ENCODE measurements around the gene HSPA12B. TPM values are rescaled to one million over a fixed set of nuclear protein-coding genes. Genes with fewer than 3 reads are reported as not detected.

The HSPA12B gene
- total and polyA plus RNA-seq, 11 donors = 10.4 to 35.7 (median 14.3) TPM

- H3K4me3 ChIP-seq = peak overlapping the region; percentile 40 to 81 (median 68)
- H3K36me3 ChIP-seq = peaks cover 0 to 18% (median 4%) of the 10 kb centered on the region in 9 donors
- 22 to 54% (median 28%) methylated on average over 14 to 79 of the region's 79 CpGs for WGBS, 4 donors
- H3K27me3 ChIP-seq = no peaks in the 10 kb centered on the region
- H3K4me1 ChIP-seq = peaks cover 4 to 48% (median 36%) of the 10 kb centered on the region in 12 donors
- H3K27ac ChIP-seq = peak overlapping the region; percentile 74 to 92 (median 84)
- intact Hi-C loops (cut with DNase I) = loop anchor here in 9 of 10 donors (1.0 to 10.0 kb wide), 13 partner anchors 25 to 299 kb away; partner anchors contain the start of genes AP5S1 (in 6 of the 9) and MAVS (in 2 of the 9)
- TF ChIP-seq POLR2A (IDR thresholded peaks at IDR 0.05) (no peak), CTCF (IDR thresholded peaks at IDR 0.05) (no peak)
- no peaks in the 10 kb centered on the region for H3K9me3 ChIP-seq
- DNase-seq (peak in 1 of 5 donors; percentile 55), ATAC-seq (peak in 2 of 4 donors; percentile 4 to 8)
Observed at GRCh38 chr20:3785240-3786125, 53.0 kb downstream of the HSPA12B start.

- Histone ChIP-seq H3K4me1 (peaks cover 4 to 43% (median 32%) of the 10 kb centered on the region in 12 donors), H3K36me3 (peaks cover 0 to 18% (median 4%) of the 10 kb centered on the region in 9 donors), H3K4me3 (peak overlapping the region; percentile 40 to 81 (median 68)), H3K27ac (peak overlapping the region; percentile 74 to 92 (median 84)), H3K27me3 (no peaks in the 10 kb centered on the region), H3K9me3 (no peaks in the 10 kb centered on the region)
- intact Hi-C loops (cut with DNase I) = loop anchor here in 9 of 10 donors (1.0 to 10.0 kb wide), 13 partner anchors 25 to 299 kb away; partner anchors contain the start of genes AP5S1 (in 6 of the 9) and MAVS (in 2 of the 9)
- peak in 2 of 4 donors; percentile 8 to 13 for ATAC-seq
- peak; percentile 58 to 81 (median 65) for DNase-seq
- 1 to 2% (median 1%) methylated on average over 12 to 35 of the region's 35 CpGs for WGBS, 4 donors
- TF ChIP-seq POLR2A (IDR thresholded peaks at IDR 0.05) (no peak), CTCF (IDR thresholded peaks at IDR 0.05) (no peak)
Observed at GRCh38 chr20:3786126-3786484, 53.6 kb downstream of the HSPA12B start.

GRCh38 chr20:3786665-3787323, 54.3 kb downstream of the HSPA12B start, which contains the start of gene CENPB:
Gene CENPB, minus strand, starts transcription at chr20:3786740. Its CDS starts 257 bp downstream, at chr20:3786483.
- H3K9me3 ChIP-seq = no peaks in the 10 kb centered on the region
- intact Hi-C loops (cut with DNase I) = loop anchor here in 9 of 10 donors (1.0 to 10.0 kb wide), 13 partner anchors 24 to 298 kb away; partner anchors contain the start of genes AP5S1 (in 6 of the 9) and MAVS (in 2 of the 9)
- H3K4me3 ChIP-seq = peak within 1 kb of the TSS; percentile 40 to 81 (median 68)
- H3K27ac ChIP-seq = peak within 1 kb of the TSS; percentile 74 to 92 (median 84)
- DNase-seq (peak; percentile 88 to 96 (median 93)), ATAC-seq (peak; percentile 81 to 93 (median 92))
- H3K4me1 ChIP-seq = peaks cover 4 to 38% (median 30%) of the 10 kb centered on the region in 12 donors
- peaks cover 0 to 18% (median 4%) of the 10 kb centered on the region in 9 donors for H3K36me3 ChIP-seq
- no peaks in the 10 kb centered on the region for H3K27me3 ChIP-seq
- TF ChIP-seq POLR2A (IDR thresholded peaks at IDR 0.05) (no peak), CTCF (IDR thresholded peaks at IDR 0.05) (peak; percentile 64 to 95 (median 86))
- WGBS, 4 donors = 3 to 10% (median 6%) methylated on average over 23 to 70 of the region's 70 CpGs

Data from heart left ventricle (tissue), 16 donors.